Parathyroid adenoma (tissue), 2 donors: ENCODE data around the gene MAN2A2.

Experiments used
- H2AFZ ChIP-seq: fragments of 300-600 bp; sonication (generic); one replicate; pipeline ENCODE4 v1.7.0; 2017; ENCODE audit warnings: antibody characterized with exemption, mild to moderate bottlenecking
- H3K27ac ChIP-seq: fragments of 300-600 bp; sonication (generic); one replicate; pipeline ENCODE4 v1.7.0; 2017
- H3K27me3 ChIP-seq: fragments of 300-600 bp; sonication (generic); one replicate; pipeline ENCODE4 v1.7.0; 2017; ENCODE audit warnings: low read length; ENCODE audit not compliant: control insufficient read depth, insufficient read depth
- H3K36me3 ChIP-seq: fragments of 300-600 bp; sonication (generic); one replicate; pipeline ENCODE4 v1.7.0; 2017; ENCODE audit warnings: low read length; ENCODE audit not compliant: control insufficient read depth, insufficient read depth
- H3K4me1 ChIP-seq: fragments of 300-600 bp; sonication (generic); one replicate; pipeline ENCODE4 v1.7.0; 2017; ENCODE audit warnings: control low read depth
- H3K4me2 ChIP-seq: fragments of 300-600 bp; sonication (generic); one replicate; pipeline ENCODE4 v1.7.0; 2017; ENCODE audit warnings: low read length
- H3K4me3 ChIP-seq: fragments of 300-600 bp; sonication (generic); one replicate; pipeline ENCODE4 v1.7.0; 2017; ENCODE audit warnings: low read depth, low read length
- H3K79me2 ChIP-seq: fragments of 300-600 bp; sonication (generic); one replicate; pipeline ENCODE4 v1.7.0; 2017; ENCODE audit warnings: control low read depth
- H3K9ac ChIP-seq: fragments of 300-600 bp; sonication (generic); one replicate; pipeline ENCODE4 v1.7.0; 2017; ENCODE audit warnings: mild to moderate bottlenecking
- H3K9me3 ChIP-seq: fragments of 300-600 bp; sonication (generic); one replicate; pipeline ENCODE4 v1.7.0; 2017; ENCODE audit warnings: low read length; ENCODE audit not compliant: control insufficient read depth
- TF ChIP-seq, protein P1 (sequence below): fragments of 300-600 bp; sonication (generic); IDR thresholded peaks from one replicate; pipeline ENCODE4 v1.7.0; 2017; ENCODE audit warnings: antibody characterized with exemption, mild to moderate bottlenecking
- donor health status: primary hyperparathyroidism.

Gene MAN2A2

DNA sequence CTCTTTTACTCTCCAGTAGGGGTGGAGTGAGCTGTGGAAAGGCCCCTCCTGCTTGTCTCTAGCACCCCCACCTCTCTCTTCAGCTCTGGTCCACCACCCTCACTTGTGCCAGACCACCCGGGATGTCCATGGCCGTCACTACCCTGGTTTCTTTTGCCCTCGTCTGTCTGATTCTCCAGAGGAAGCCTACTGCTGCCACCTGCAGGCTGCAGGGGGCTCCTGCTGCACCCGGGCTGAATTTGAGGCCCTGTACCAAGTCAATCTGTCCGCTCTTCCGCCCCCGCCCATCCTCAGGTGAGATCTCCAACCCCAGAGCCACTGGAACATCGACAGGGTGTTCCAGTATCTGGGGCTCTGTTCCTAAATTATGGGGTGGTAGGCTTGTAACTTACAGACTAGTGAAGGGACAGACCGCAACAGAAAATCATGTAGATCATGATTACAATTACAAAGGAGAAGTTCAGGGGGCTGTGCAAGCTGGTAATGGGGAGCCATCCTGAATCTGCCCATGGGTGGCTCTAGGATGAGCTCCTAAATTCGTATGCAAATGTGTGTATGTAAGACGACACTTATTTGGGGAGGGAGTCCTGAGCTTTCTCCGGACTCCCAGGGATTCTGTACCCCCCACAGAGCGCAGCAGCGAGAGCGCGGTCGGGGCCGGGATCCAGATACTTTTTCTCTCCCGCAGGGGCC, 31.3 kb downstream of the MAN2A2 start:
- H2AFZ ChIP-seq, result peak overlapping the region; percentile 89

GRCh38 chr15:90934949-90935751, 32.0 kb downstream of the MAN2A2 start, which contains the start of gene UNC45A:
Gene UNC45A (plus strand): TSS chr15:90935285. CDS start chr15:90935325, 40 bp downstream.
- Histone ChIP-seq H3K27me3 (no peaks in the 10 kb centered on the region), H3K27ac (peak within 1 kb of the TSS; percentile 62), H3K79me2 (no peaks in the 10 kb centered on the region), H3K36me3 (no peaks in the 10 kb centered on the region), H3K4me1 (peaks cover 6% of the 10 kb centered on the region), H3K4me2 (peak within 1 kb of the TSS; percentile 70), H3K9me3 (no peaks in the 10 kb centered on the region), H3K9ac (no peak within 1 kb of the TSS), H3K4me3 (peak within 1 kb of the TSS; percentile 68), H2AFZ (peak within 1 kb of the TSS; percentile 89)
- TF ChIP-seq, protein P1, sequence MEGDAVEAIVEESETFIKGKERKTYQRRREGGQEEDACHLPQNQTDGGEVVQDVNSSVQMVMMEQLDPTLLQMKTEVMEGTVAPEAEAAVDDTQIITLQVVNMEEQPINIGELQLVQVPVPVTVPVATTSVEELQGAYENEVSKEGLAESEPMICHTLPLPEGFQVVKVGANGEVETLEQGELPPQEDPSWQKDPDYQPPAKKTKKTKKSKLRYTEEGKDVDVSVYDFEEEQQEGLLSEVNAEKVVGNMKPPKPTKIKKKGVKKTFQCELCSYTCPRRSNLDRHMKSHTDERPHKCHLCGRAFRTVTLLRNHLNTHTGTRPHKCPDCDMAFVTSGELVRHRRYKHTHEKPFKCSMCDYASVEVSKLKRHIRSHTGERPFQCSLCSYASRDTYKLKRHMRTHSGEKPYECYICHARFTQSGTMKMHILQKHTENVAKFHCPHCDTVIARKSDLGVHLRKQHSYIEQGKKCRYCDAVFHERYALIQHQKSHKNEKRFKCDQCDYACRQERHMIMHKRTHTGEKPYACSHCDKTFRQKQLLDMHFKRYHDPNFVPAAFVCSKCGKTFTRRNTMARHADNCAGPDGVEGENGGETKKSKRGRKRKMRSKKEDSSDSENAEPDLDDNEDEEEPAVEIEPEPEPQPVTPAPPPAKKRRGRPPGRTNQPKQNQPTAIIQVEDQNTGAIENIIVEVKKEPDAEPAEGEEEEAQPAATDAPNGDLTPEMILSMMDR, result no peak

More for the DNA sequence above, 31.3 kb downstream of the MAN2A2 start:
- Histone ChIP-seq H3K79me2 (no peaks in the 10 kb centered on the region), H3K27ac (peak overlapping the region; percentile 62), H3K4me3 (peak overlapping the region; percentile 68), H3K9me3 (no peaks in the 10 kb centered on the region), H3K27me3 (no peaks in the 10 kb centered on the region), H3K9ac (no peak overlapping the region), H3K36me3 (no peaks in the 10 kb centered on the region), H3K4me2 (peak overlapping the region; percentile 70), H3K4me1 (peaks cover 6% of the 10 kb centered on the region)
- TF ChIP-seq, protein P1, result peak; percentile 74

- Histone ChIP-seq H3K9me3 (no peaks in the 10 kb centered on the region), H3K4me3 (no peak overlapping the region), H2AFZ (no peak overlapping the region), H3K9ac (no peak overlapping the region), H3K4me1 (peaks cover 4% of the 10 kb centered on the region), H3K4me2 (no peak overlapping the region), H3K27me3 (no peaks in the 10 kb centered on the region), H3K36me3 (no peaks in the 10 kb centered on the region), H3K27ac (no peak overlapping the region), H3K79me2 (no peaks in the 10 kb centered on the region)
- TF ChIP-seq, protein P1, result no peak
These were observed 33.7 kb downstream of the MAN2A2 start for GRCh38 chr15:90936823-90937222.

- no peaks in the 10 kb centered on the region for H3K27me3 ChIP-seq
- H3K4me2 ChIP-seq, result no peak overlapping the region
These were observed 35.2 kb downstream of the MAN2A2 start for GRCh38 chr15:90938261-90938660.

More at GRCh38 chr15:90938261-90938660, 35.2 kb downstream of the MAN2A2 start:
- H3K9me3 ChIP-seq, result no peaks in the 10 kb centered on the region
- H3K79me2 ChIP-seq, result no peaks in the 10 kb centered on the region
- TF ChIP-seq, protein P1, result no peak
- no peak overlapping the region for H3K4me3 ChIP-seq
- no peaks in the 10 kb centered on the region for H3K36me3 ChIP-seq
- H3K4me1 ChIP-seq, result peaks cover 4% of the 10 kb centered on the region
- no peak overlapping the region for H3K27ac ChIP-seq
- H2AFZ ChIP-seq, result no peak overlapping the region
- no peak overlapping the region for H3K9ac ChIP-seq
